Gastrocnemius medialis (tissue), 4 donors: ENCODE measurements around the gene GPR37L1. TPM values are rescaled to one million over a fixed set of nuclear protein-coding genes. Genes with fewer than 3 reads are reported as not detected.
"Not testable (repeated sequence)": the region's sequence is repeated elsewhere in the genome, so short reads cannot be mapped to it uniquely, and the experiment has no call there.

Source experiments
- ATAC-seq, 2 donors: fragments of 150-250 bp; one replicate each; pipeline ENCODE4 v1.9.1; 2016
- DNase-seq, 2 donors: peaks; one replicate each; pipeline ENCODE4 v3.0.0-alpha.2; 2019
- H3K27ac ChIP-seq, 4 donors: fragments of 200-600 bp; sonication (generic); 1 replicate in 1 of 4; 2 replicates in 3 of 4; pipeline ENCODE4 v1.5.1; 2016 to 2018; ENCODE audit warnings: mild to moderate bottlenecking in 2 of 4, moderate library complexity in 1 of 4
- H3K27me3 ChIP-seq, 3 donors: fragments of 200-600 bp; sonication (generic) in 2 of 3; 1 replicate in 1 of 3; 2 replicates in 2 of 3; pipeline versions ENCODE4 v1.5.1 to v1.6.0; 2016 to 2019; ENCODE audit warnings: mild to moderate bottlenecking in 1 of 3, moderate library complexity in 1 of 3
- H3K36me3 ChIP-seq, 2 donors: fragments of 200-600 bp; sonication (generic) in 1 of 2; one replicate each; pipeline ENCODE4 v1.5.1; 2017 to 2018
- H3K4me1 ChIP-seq, 2 donors: fragments of 200-600 bp; sonication (generic) in 1 of 2; one replicate each; pipeline ENCODE4 v1.5.1; 2016 to 2017; ENCODE audit warnings: mild to moderate bottlenecking in 2 of 2
- H3K4me3 ChIP-seq, 4 donors: fragments of 200-600 bp; sonication (generic) in 3 of 4; 1 replicate in 1 of 4; 2 replicates in 3 of 4; pipeline ENCODE4 v1.5.1; 2016 to 2019; ENCODE audit warnings: mild to moderate bottlenecking in 2 of 4
- H3K9me3 ChIP-seq, 3 donors: fragments of 200-600 bp; sonication (generic) in 2 of 3; 1 replicate in 1 of 3; 2 replicates in 2 of 3; pipeline ENCODE4 v1.5.1; 2016 to 2019
- POLR2A ChIP-seq, 2 donors: fragments of 450-650 bp; IDR thresholded peaks; one replicate each; pipeline ENCODE4 v1.6.1; 2017; ENCODE audit warnings: antibody characterized with exemption in 2 of 2, mild to moderate bottlenecking in 2 of 2, moderate library complexity in 2 of 2
- in situ Hi-C, 4 donors: fragments of 200-750 bp; cut with MboI; loops; one replicate each; pipeline versions ENCODE4 v1.15.0 to v1.8.0; 2017; ENCODE audit warnings: low sequenced_read_pairs in 4 of 4
- intact Hi-C: fragments of 100-400 bp; cut with DNase I; formaldehyde crosslinking; loops from one replicate; pipeline ENCODE4 v1.15.1; 2023; ENCODE audit warnings: low total_unique reads
- total RNA-seq, 4 donors: library from RNA; depleted of rRNA; stranded (reverse); fragments of >200 nt; gene quantifications; one replicate each; pipeline versions ENCODE4 v1.1.0 to v1.2.3, GENCODE V29; 2016
- TF ChIP-seq, protein P1 (sequence below), 5 experiments: fragments of 450-650 bp in 3 of 5; fragments of 200-600 bp in 2 of 5; sonication (generic) in 2 of 5; IDR thresholded peaks in 4 of 5; conservative IDR thresholded peaks in 1 of 5; 1 replicate in 4 of 5; 2 replicates in 1 of 5; pipeline ENCODE4 v1.5.1; 2016 to 2019; ENCODE audit warnings: antibody characterized with exemption in 5 of 5, mild to moderate bottlenecking in 3 of 5, moderate library complexity in 3 of 5

GPR37L1 gene
- total RNA-seq, 4 donors from 2014 or later = 0.04 to 0.10 TPM; not detected in 2

DNA sequence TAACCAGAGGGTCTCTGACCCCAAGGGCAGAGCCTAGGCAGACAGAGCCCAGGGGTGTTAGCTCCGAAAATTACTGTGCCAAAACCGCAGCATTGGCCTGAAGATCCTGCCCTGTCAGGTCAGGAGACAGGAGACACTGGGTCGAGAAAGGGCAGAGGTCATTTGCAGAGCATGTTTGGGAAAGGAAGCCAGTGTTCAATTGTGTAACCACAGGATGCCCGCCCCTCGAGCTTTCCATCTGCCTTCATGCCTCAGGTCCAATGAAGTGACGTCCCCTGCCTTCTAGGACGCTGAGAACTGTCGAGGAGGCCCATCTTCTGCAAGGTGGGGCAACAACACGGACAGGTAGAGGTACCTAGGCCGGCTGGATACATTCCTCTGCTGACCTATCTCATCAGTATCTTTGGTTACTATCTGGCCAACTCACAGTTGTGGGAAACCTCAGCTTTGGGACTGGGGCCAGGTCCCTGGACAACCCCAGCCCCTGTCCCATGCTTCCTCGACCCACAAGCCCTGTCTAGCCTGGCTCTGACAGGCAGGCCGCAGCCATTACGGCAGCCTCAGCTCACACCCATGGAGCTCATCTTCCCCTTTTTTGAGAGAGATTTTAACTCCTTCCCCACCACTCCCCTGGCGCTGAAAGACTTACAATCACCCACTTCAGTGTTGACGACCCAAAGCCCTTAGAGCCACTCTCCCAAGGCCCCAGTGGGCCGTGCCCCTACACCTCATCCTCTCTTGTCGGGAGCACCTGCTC is 20.5 kb downstream of the GPR37L1 start:
- peak overlapping the region; percentile 81 to 92 (median 87) for H3K27ac ChIP-seq
- DNase-seq (peak in 1 of 2 donors; percentile 47), ATAC-seq (peak; percentile 34 to 35)
- H3K4me1 ChIP-seq = peaks cover 25 to 31% of the 10 kb centered on the region in 2 donors
- H3K4me3 ChIP-seq = peak overlapping the region; percentile 65 to 97 (median 86)
- intact Hi-C loops (no loop called here), in situ Hi-C loops (loop anchor here in 3 of 4 donors (25.0 kb wide), 1 partner anchor 256 kb away; the partner anchor contains the start of gene SHISA4 (in 3 of the 3))
- no peaks in the 10 kb centered on the region for H3K27me3 ChIP-seq
- peaks cover 0 to 5% of the 10 kb centered on the region in 2 donors for H3K36me3 ChIP-seq
- TF ChIP-seq POLR2A (IDR thresholded peaks at IDR 0.05) = no peak
- TF ChIP-seq, protein P1, sequence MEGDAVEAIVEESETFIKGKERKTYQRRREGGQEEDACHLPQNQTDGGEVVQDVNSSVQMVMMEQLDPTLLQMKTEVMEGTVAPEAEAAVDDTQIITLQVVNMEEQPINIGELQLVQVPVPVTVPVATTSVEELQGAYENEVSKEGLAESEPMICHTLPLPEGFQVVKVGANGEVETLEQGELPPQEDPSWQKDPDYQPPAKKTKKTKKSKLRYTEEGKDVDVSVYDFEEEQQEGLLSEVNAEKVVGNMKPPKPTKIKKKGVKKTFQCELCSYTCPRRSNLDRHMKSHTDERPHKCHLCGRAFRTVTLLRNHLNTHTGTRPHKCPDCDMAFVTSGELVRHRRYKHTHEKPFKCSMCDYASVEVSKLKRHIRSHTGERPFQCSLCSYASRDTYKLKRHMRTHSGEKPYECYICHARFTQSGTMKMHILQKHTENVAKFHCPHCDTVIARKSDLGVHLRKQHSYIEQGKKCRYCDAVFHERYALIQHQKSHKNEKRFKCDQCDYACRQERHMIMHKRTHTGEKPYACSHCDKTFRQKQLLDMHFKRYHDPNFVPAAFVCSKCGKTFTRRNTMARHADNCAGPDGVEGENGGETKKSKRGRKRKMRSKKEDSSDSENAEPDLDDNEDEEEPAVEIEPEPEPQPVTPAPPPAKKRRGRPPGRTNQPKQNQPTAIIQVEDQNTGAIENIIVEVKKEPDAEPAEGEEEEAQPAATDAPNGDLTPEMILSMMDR (IDR thresholded peaks at IDR 0.05 in 4 of 5, conservative IDR thresholded peaks at IDR 0.05 in 1 of 5) = no peak
- H3K9me3 ChIP-seq = no peaks in the 10 kb centered on the region

DNA sequence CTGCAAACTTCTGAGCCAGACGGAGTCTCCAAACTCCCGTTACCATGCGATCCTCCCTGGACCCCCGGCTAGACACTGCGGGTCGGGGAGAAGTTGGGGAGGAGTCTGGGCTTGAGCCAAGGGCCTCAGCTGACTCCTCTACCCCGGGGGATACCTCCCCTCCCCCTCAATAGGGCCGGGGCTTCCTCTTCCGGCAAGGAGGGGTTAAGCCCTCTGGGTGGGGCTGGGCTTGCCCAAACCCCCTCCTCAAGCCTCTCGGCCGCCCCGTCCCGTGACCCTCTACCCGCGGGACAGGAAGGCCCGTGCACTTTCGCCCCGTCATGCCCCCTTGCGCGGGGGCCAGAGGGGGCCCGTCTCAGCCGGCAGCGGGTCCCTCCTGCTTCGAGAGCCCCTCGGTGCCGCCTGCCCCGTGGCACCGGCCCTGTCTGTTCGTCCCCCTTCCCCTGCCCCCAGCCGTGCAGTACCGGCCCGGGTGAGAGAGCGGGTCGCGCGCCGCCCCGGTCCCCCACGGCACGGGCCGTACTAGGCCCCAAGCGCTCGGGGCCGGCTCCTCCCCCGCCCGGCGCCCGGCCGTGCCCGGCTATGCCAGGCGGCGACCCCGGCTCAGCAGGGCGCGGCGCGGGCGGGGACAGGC is 21.2 kb downstream of the GPR37L1 start:
- Histone ChIP-seq H3K27me3 (no peaks in the 10 kb centered on the region), H3K36me3 (no peaks in the 10 kb centered on the region), H3K27ac (peak overlapping the region; percentile 81 to 92 (median 87)), H3K4me1 (peaks cover 25 to 31% of the 10 kb centered on the region in 2 donors), H3K9me3 (no peaks in the 10 kb centered on the region), H3K4me3 (peak overlapping the region; percentile 65 to 97 (median 86))
- peak; percentile 73 to 74 for ATAC-seq
- in situ Hi-C loops = loop anchor here in 3 of 4 donors (25.0 kb wide), 1 partner anchor 257 kb away; the partner anchor contains the start of gene SHISA4 (in 3 of the 3)
- intact Hi-C loops = no loop called here
- TF ChIP-seq, protein P1 (IDR thresholded peaks at IDR 0.05 in 4 of 5, conservative IDR thresholded peaks at IDR 0.05 in 1 of 5) = no peak
- no peak for TF ChIP-seq POLR2A (IDR thresholded peaks at IDR 0.05)
- DNase-seq = peak in 1 of 2 donors; percentile 35

DNA sequence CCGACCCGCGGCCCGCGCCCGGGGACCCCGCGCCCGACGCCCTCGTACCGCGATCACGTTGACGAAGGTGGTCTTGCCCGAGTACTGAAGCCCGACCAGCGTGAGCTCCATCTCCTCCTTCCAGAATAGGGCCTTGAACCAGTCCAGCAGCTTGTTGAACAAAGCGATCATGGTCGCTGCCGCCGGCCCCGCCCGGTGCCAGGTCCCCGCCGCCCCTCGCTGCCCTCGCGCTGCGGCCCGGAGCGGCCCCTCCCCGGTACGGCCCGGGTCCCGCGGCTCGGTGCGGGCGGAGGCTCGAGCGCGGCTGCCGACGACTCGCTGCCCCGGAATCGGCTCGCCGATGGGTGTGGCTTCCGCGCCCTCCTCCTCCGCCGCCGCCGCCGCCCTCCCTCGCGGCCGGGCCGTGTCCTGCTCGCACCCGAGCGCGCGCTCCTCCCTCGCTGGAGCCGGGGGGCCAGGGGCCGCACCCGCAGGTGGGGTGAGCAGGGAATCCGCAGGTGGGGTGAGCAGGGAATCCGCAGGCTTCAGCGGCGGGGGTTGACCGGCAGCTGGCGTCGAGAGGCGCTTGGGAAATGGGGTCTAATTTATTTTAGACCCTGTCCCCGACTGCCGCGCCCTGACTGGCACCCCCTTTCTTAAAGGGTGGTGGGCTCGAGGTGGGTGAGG is 21.8 kb downstream of the GPR37L1 start, which contains the start of gene ARL8A:
TSS of gene ARL8A (minus strand) at position 336 of the 666 bp plus-strand sequence. CDS start at position 171, 165 bp downstream.
- intact Hi-C loops = no loop called here
- Histone ChIP-seq H3K36me3 (no peaks in the 10 kb centered on the region), H3K9me3 (no peaks in the 10 kb centered on the region), H3K4me1 (peaks cover 25 to 31% of the 10 kb centered on the region in 2 donors), H3K27me3 (no peaks in the 10 kb centered on the region), H3K27ac (peak within 1 kb of the TSS; percentile 81 to 92 (median 87)), H3K4me3 (peak within 1 kb of the TSS; percentile 65 to 97 (median 86))
- DNase-seq = peak; percentile 40 to 45
- in situ Hi-C loops = loop anchor here in 3 of 4 donors (25.0 kb wide), 1 partner anchor 257 kb away; the partner anchor contains the start of gene SHISA4 (in 3 of the 3)
- peak; percentile 79 to 80 for ATAC-seq
- TF ChIP-seq, protein P1 (IDR thresholded peaks at IDR 0.05 in 4 of 5, conservative IDR thresholded peaks at IDR 0.05 in 1 of 5) = no peak
- peak; percentile 66 to 67 for TF ChIP-seq POLR2A (IDR thresholded peaks at IDR 0.05)

DNA sequence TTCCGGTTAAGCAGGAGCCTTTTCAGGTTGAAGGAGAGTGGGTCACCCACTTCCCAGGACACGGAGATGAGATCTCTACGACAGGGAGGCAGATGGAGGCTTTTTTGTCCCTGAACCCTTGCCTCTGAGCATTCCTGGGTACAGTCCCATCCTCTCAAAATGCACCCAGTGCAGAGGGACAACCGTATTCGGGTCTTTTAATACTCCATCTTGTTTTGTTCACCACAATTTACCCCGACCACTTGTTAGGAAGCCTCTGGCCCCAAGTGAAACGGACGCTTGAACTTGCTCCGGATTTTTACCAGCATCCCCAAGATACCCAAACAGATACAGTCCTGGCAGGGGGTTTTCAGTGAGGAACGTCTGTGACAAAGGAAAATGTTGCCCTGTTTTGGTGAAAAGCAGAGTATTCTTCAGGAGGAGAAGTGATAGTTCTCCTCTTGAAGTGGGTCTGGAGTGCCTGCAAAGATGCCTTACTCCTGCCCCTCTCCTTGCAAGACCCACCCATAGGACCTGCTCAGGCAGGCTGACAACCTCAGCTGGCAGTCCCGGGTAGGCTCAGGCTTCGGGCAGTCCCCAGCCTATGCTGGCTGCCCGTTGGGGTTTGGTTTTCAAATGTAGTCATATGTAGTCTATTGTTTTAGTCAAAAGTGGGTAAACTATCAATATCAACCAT is 22.5 kb downstream of the GPR37L1 start:
- H3K9me3 ChIP-seq = no peaks in the 10 kb centered on the region
- peak in 1 of 2 donors; percentile 25 for ATAC-seq
- peaks cover 25 to 31% of the 10 kb centered on the region in 2 donors for H3K4me1 ChIP-seq
- H3K27ac ChIP-seq = peak overlapping the region; percentile 81 to 92 (median 87)
- H3K27me3 ChIP-seq = no peaks in the 10 kb centered on the region
- TF ChIP-seq, protein P1 (IDR thresholded peaks at IDR 0.05 in 4 of 5, conservative IDR thresholded peaks at IDR 0.05 in 1 of 5) = no peak
- no peak for TF ChIP-seq POLR2A (IDR thresholded peaks at IDR 0.05)
- H3K4me3 ChIP-seq = peak overlapping the region; percentile 65 to 97 (median 86)
- in situ Hi-C loops (loop anchor here in 3 of 4 donors (25.0 kb wide), 1 partner anchor 258 kb away; the partner anchor contains the start of gene SHISA4 (in 3 of the 3)), intact Hi-C loops (no loop called here)
- no peak for DNase-seq
- no peaks in the 10 kb centered on the region for H3K36me3 ChIP-seq

DNA sequence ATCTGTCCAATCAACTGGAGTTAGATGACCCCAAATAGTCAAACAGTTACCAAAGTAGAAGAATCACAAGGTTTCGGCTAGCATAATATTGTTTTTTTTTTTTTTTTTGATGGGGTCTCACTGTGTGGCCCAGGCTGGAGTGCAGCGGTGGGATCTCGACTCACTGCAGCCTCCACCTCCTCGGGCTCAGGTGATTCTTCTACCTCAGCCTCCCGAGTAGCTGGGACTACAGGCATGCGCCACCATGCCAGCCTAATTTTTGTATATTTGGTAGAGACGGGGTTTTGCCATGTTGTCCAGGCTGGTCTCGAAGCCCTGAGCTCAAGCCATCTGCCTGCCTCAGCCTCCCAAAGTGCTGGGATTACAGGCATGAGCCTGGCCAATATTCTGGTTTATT is 23.0 kb downstream of the GPR37L1 start:
- ATAC-seq, H3K9me3 ChIP-seq, DNase-seq, H3K27me3 ChIP-seq, H3K36me3 ChIP-seq, intact Hi-C loops, H3K4me3 ChIP-seq: not testable (repeated sequence)
- in situ Hi-C loops = loop anchor here in 3 of 4 donors (25.0 kb wide), 1 partner anchor 258 kb away; the partner anchor contains the start of gene SHISA4 (in 3 of the 3)
- H3K27ac ChIP-seq = peak overlapping the region in 1 of 4 donors; percentile 92
- peaks cover 24 to 30% of the 10 kb centered on the region in 2 donors for H3K4me1 ChIP-seq
